ENCODE measurements around the gene DCTN3. TPM values are rescaled to one million over a fixed set of nuclear protein-coding genes. Genes with fewer than 3 reads are reported as not detected.

Gene DCTN3
- total and polyA plus RNA-seq, 10 of the 15 experiments (the other 5 are each of a cell fraction or from before 2014, with no cell fraction given): 19.0 to 120 (median 71.8) TPM

GRCh38 chr9:34611811-34612787 is 8.2 kb downstream of the DCTN3 start, which contains the start of gene RPP25L (continued):
- no peak for TF ChIP-seq RAD21 (IDR thresholded peaks at IDR 0.05; ENCODE audit: insufficient read depth, low read depth, low read length)
- 0 out of 2 replicates have a peak, but pooled peaks have one; percentile 34 for TF ChIP-seq DPF2 (IDR thresholded peaks at IDR 0.05)
- TF ChIP-seq JUND (IDR thresholded peaks at IDR 0.05; ENCODE audit: low read depth, low read length): no peak
- TF ChIP-seq SMAD5 (IDR thresholded peaks at IDR 0.05; ENCODE audit: low read depth): no peak
- no peak for TF ChIP-seq IRF3 (IDR thresholded peaks at IDR 0.05)
- TF ChIP-seq E2F4 (IDR thresholded peaks at IDR 0.05; ENCODE audit: low read depth, low read length): no peak
- no peak for TF ChIP-seq CHD4 (IDR thresholded peaks at IDR 0.05)
- peak; percentile 21; the same call in 1 of the 2 replicates for TF ChIP-seq SIN3A (IDR thresholded peaks at IDR 0.05; ENCODE audit: low read depth, low read length)
- no peak for TF ChIP-seq NFXL1 (IDR thresholded peaks at IDR 0.05; ENCODE audit: borderline replicate concordance)
- TF ChIP-seq USF1 (IDR thresholded peaks at IDR 0.05; ENCODE audit: borderline replicate concordance, extremely low read length, insufficient read depth, low read depth, low read length): no peak
- no peak for TF ChIP-seq ELK1 (IDR thresholded peaks at IDR 0.05; ENCODE audit: low read depth, low read length)
- no peak for TF ChIP-seq CBX3 (IDR thresholded peaks at IDR 0.05; ENCODE audit: borderline replicate concordance, low read depth)
- no peak for TF ChIP-seq ASH2L (IDR thresholded peaks at IDR 0.05; ENCODE audit: borderline replicate concordance, low read depth)
- no peak for TF ChIP-seq ATF3 (IDR thresholded peaks at IDR 0.05; ENCODE audit: borderline replicate concordance, extremely low read depth, low read depth, low read length)
- TF ChIP-seq RB1 (IDR thresholded peaks at IDR 0.05; ENCODE audit: borderline replicate concordance): no peak; the same call in 1 of the 2 replicates
- 0 out of 2 replicates have a peak, but pooled peaks have one; percentile 42 for TF ChIP-seq CHD1 (IDR thresholded peaks at IDR 0.05; ENCODE audit: low read depth, low read length)
- no peak for TF ChIP-seq WRNIP1 (IDR thresholded peaks at IDR 0.05; ENCODE audit: borderline replicate concordance, low read depth, low read length)
- TF ChIP-seq ZNF622 (IDR thresholded peaks at IDR 0.05): no peak
- TF ChIP-seq POLR2A (IDR thresholded peaks at IDR 0.05; ENCODE audit: low read depth, low read length): peak; percentile 99
- no peak for TF ChIP-seq BRCA1 (IDR thresholded peaks at IDR 0.05; ENCODE audit: low read depth, low read length)
- TF ChIP-seq SMAD1 (IDR thresholded peaks at IDR 0.05; ENCODE audit: low read depth, partially characterized antibody): no peak
- TF ChIP-seq HDAC2 (IDR thresholded peaks at IDR 0.05): no peak
- TF ChIP-seq FOXK2 (IDR thresholded peaks at IDR 0.05): no peak

All from GM12878 (cell line).